Superior temporal gyrus (tissue), 1 donor: Measurements from ENCODE around the gene OPHN1.

ENCODE experiments used
- DNase-seq: peaks from one replicate; pipeline ENCODE4 v3.0.0-alpha.2; 2016; ENCODE audit errors: extremely low spot score

Gene OPHN1

DNA sequence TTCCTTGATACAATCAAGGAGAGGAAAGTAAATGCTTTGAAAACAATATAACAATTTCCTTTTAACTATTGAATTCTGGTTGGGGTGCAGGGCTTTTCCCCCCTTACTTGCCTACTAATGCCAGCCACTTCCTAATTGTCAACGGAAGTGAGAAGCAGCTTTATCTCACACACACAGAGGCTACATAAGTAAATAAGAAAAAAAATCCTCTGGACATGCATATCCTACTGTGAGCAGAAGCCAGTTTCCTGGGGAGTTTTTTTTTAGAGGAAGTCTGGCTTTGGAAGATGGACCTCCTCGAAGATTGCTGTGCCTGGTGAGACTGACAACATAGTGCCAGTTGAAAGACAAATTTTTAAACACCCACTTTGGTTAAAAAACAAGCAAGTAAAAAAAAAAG lies 180.6 kb downstream of the OPHN1 start:
- no peak for DNase-seq

DNA sequence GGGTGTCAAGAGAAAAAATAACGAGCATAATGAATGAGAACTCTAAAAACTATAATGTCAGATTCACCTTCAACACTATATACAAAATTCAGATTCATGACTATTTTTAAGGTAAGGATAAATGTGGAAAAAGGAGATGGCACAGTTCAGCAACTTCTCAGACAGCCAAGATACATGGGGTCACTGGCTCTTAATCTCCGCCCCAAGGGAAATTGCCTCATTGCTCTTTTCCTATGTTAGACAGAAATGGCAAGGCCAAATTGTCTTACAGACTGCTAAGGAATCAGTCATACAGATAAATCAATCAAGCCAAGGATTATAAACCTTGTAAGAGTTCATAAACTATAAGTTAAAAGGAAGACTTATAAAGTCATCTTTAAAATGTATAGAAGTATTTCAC lies 183.4 kb downstream of the OPHN1 start:
- DNase-seq: no peak

DNA sequence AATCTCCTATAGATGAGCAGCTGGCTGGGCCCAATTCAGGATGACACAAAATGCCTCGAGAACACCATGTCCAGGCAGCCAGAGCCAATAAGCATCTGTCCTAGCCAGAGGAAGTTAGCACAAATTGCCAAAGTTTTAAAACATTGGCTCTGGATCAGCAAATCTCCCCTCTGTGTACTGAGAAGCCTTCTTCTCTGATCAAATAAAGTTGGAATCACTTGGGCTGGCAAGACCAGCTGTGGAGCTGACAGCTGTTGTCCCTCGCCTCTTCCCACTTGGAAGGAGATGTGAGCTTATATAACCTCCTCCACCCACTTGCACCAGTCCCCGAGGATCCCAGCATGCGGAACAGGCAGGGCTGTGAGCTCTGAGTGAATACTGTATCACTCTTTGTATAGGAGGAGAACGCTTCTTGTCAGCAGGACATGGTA lies 183.9 kb downstream of the OPHN1 start:
- peak; percentile 49 for DNase-seq

DNA sequence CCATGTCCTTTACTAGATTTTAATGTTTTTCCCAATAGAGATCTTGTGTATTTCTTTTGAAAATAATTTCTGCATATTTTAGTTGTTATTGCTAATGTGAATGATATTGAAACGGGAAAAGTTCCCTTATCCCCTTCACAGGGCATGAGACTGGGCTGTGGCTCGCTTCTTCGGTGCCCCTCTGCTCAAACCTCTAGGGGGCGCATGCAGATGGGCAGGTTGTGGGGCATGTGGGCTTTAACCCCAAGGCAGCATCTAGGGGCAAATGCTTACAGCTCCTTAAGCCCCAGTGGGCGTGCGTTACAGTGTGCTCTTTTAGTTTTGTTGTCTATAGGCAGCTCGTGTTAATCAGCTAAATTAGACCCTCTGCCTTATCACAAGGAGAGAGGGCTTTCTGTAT lies 194.7 kb downstream of the OPHN1 start:
- no peak for DNase-seq

DNA sequence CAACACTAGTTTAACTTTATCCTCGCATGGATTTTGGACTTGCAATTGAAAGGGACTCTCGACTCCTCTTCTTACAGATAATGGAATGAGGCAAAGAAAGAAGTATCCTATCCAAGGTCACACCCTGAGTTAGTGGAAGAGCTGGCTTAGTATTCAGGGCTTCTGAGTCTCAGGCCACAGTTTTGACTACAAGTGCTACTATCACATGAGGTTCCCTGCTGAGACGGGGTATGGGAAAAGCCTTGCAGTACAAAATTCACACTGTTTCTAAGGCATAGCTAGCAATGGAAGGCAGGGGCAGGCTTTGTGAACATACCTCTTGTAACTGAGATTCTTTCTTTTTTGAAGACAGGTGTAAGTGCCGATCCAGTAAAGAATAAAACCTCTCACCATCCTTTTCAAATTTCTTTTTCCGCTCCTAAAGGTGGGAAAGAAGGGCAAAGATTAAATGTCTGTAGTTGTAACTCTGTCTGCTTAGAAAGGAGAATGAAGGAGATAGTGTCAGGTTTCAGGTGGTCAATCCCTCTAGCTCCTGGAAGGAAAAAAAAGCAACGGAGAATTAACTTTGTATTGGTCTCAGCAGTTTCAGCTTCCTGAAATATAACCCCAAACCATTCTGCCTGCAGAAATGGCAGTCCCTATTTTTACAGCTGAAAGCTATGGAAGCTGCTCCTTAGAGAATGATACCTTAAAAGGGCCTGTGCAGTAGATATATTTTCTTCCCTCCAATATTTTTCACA lies 199.0 kb downstream of the OPHN1 start:
- DNase-seq: no peak

DNA sequence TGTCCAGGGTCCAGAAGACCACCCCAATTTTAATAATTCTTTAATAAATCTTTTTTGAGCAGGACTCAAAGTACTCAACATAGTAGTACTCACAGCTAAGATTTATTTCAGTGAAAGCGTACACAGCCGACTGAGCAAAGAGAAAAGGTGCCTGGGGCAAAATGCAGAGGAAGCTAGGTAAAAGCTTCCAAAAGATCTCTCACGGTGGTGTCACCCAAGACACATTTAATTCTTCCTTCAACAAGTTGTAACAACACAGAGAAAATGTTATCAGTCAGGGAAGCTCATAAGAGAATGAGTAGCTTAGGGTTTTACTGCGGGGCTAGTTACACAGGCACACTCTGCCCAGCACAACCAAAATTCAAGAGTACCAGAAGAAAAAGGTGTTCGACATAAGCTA lies 201.1 kb downstream of the OPHN1 start:
- no peak for DNase-seq

DNA sequence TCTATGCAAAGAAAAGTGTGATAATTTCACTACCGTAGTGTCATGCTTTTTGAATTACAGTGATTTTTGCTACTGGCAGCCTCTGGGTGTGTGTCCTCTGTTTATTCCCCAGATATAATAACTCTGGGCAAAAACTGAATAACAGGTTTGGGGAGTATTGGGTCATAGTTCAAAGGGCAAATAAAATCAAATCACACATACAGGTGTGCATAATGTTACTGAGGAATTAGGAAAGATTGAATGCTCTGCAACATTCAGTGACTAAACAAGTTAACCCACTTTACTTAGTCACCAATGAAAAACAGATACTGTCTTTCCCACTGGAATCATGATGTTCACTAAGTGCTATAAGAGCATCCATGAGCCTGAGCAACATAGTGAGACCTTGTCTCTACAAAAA lies 224.3 kb downstream of the OPHN1 start:
- DNase-seq: no peak

DNA sequence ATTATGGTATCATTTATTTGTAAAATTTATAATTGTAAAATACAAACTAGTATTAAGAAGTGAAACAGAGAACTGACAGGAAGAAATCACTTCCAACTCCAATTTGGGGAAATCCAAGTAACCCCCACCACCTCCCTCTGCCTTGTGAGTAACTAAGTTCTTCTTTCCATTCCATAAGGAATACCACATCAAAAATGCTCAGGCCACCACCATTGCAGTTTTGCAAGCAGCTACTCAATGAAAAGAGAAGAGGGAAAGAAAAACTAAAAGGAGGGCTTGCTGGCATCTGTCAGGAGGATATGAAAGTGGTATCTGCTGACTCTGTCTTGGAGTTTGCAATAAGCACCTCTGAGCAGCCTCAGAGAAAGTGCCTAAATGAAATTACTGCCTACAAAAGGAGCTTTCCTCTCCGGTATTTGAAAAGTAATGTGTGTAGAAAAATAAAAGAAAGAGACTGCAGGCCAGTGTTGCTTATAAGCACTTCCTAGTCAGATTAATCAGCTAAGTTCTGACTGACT lies 228.7 kb downstream of the OPHN1 start:
- DNase-seq: no peak

DNA sequence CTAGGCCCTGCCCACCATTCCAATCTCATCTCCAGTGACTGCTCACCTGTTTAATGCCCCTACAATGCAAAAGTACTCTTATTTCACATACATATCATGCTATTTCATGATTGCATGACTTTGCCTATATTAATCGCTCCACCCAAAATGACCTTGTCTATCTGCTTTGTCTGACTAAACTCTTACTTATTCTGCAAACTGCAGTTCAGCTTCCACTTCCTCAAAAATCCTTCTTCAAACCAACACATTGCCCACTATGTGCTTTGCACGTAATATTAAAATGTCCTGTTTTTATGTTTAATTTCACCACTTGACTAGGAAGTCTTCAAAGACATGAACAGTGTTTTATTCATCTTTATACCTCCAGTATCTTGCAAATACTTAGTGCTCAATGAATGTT lies 229.6 kb downstream of the OPHN1 start:
- no peak for DNase-seq

DNA sequence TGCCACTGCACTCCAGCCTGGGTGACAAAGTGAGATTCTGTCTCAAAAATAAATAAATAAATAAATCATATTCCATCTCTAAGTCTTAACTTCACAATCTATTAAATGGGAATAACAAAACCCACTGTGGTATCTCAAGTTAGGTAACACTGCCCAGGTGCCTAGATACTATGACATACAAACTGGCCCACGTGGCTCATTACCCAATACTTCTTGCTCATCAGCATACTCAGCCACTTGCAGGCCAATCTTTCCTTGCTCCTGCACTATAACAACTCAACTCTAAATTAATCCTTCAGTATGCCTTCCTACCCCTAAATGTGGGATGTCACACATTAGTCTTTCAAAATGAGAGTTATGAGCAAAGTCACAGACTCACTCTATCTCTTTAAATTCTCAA lies 230.1 kb downstream of the OPHN1 start:
- DNase-seq: no peak

DNA sequence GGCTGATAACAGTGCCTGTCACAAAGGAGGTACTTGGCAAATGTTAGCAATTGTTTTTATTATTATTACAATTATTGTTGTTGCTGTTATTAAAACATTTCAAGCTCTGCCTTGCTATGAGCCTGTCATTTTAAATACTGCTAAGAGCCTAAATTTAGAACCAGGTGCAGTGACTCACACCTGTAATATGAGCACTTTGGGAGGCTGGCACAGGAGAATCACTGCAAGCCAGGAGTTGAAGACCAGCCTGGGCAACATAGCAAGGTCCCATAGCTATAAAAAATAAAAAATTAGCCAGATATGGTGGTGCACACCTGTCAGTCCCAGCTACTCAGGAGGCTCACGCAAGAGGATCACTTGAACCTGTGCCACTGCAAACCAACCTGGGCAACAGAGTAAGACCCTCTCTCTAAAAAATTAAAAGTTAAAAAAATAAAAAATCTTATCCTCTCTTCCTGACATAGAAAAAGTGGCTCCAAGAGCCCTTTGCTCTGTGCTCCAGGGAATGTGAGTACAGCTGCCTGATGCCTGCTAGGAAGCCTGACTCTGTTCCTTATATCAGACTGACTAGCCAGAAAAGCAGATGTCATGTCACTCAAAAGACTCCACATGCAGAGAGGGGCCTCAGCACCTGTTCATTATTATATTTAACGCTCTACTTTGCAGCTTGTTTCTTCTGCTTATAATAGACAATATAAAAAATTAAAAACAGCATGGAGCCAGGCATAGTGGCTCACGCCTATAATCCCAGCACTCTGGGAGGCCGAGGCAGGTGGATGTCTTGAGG lies 234.0 kb downstream of the OPHN1 start:
- DNase-seq: no peak

DNA sequence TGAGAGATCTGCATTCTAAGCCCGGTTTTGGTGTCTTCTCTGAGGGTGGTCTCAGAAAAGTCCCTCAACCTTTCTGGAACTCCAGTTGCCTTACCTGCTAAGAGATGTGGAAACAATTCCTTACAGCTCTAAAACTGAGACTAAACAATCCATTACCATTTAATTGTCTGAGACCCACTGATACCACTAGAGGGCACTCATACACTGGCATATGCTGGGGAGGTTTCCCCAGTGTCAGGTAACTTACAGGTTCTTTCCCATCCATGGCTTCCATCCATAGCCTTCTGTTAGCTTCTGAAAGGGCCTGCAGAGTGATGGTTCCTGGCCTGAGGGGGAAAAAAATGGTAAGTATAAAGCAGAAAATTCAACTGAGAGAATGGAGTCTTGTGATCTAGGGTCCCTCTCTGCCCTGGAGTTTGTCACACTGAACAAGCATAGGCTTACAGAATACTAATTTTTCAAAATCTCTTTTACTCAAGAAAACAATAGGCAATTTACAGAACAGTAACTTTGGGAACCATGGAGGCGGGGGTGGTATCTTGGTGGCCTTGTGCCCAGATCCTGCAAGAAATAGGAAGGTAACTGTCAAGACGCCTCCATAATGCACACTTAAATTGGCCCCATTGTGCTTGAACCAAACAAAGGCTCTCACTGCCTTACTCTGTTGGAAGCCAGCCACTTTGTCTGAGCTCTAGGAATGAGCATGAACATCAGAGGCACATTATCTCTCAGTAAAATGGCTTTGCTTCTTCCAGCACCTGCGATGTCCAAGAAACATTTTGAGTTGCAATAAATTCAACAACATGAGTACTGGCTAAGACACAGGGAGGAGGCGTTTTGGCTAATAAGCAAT lies 236.1 kb downstream of the OPHN1 start:
- DNase-seq: peak; percentile 82

DNA sequence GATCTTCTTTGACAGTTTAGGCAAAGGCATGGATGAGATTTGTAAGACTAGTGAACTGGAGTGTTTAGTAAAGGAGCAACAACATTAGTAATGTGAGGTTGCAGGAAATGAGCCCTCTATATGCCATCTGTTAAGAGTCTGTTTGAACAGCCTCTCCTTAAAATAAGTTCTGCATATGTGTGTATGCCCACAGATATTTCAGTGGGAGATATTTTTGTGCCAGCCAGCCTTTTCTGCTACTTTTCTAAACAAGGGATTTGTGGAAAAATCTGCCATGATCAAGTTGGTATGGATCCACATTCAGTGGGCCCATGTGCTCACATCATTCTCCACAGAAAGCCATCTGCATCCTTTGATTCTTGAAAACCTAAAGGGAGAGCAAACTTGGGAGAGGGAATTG lies 237.7 kb downstream of the OPHN1 start:
- peak; percentile 23 for DNase-seq

DNA sequence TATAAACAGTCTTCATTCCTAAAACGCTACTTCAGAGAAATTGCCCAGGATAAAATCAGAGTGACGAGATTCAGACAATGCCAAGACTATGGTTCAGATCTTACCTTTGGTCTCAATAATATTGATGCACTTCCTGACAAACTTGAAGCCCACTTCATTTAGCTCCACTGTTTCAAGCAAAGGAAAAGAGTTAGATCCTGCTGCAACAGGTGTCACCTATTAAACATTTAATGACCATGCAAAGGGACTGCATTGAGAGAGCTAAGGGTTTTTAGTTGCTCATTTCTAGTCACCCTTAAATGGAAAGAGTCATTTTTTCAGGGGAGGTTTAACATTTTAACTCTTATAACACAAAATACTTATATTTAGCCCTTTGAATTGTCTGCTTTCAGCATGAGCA lies 239.5 kb downstream of the OPHN1 start:
- no peak for DNase-seq

DNA sequence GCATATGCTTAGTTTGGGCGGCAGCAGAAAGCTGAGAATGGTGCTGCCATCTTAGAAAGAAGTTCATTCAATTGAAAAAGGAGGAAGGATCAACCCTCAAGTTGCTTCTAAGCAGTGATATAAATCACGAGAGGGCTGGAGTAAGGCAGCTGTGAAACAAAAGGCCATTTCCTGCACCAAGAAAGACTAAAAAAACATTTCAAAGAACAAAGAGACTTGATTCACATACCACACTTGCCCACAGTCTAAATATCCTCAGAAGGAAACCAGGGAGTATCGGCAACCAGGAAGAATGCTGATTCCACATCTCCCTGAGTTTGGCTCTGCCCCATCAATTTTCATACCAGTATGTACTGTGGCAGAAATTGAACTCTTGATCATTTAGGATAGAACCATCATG lies 240.1 kb downstream of the OPHN1 start:
- DNase-seq: no peak

DNA sequence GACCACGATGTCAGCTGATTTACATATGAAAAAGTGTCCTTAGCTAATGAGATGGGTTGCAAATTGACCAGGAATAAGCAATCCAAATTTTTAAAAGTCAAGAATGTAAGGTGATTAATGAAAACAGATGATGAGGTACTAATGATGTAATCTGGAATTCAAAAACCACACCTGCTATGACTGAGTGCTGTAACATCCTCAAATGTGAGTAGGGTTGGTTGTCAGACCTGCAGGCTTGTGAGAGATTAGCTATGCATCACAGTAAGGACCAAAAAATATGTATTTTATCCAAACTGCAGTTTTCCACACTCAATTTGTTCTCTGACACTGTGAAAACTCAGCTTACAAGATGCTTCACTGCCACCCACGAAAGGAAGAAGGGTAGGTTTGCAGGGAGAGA lies 242.5 kb downstream of the OPHN1 start:
- no peak for DNase-seq

DNA sequence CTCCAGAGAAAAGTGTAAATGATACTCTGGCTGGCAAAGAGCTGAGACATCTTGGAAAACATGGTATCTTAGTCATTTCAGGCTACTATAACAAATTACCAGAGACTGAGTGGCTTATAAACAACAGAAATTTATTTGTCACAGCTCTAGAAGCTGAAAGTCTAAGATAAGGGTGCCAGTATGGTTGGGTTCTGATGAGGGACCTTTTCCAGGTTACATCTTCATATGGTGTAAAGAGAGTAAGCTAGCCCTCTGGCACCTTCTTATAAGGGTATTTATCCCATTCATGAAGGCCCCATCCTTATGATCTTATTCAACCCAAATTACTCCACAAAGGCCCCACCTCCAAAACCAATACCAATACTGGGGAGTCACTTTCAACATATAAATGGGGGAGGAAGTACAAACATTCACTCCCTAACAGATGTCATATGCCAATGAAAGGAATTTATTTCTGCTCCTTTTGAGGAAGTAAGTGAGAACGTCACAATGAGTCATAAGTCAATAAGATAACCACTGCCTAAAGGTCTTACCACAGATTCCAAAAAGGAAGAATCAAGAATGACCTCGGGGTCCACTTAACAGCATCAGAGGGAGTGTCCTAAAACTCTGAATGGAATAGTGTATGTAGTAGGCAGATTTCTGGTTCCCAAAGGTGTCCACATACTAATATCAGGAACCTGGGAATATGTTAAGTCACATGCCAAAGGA lies 246.6 kb downstream of the OPHN1 start:
- DNase-seq: no peak

DNA sequence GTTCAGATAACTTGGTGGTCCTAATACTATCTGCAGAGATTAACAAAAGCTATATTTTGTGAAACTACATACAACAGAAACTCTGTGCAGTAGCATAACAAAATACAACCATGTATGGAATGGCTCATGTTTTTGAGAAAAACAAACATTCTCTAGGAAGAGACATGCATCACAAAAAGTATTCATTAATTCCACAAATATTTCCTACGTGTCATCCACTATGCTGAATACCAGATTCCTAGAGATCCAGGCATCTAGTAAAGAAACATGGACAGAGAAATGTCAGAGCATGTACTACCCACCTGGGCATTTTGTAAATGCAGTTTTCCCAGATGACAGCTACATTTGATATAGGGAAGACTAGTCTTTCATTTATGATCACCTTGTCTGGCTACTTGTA lies 248.1 kb downstream of the OPHN1 start:
- no peak for DNase-seq

DNA sequence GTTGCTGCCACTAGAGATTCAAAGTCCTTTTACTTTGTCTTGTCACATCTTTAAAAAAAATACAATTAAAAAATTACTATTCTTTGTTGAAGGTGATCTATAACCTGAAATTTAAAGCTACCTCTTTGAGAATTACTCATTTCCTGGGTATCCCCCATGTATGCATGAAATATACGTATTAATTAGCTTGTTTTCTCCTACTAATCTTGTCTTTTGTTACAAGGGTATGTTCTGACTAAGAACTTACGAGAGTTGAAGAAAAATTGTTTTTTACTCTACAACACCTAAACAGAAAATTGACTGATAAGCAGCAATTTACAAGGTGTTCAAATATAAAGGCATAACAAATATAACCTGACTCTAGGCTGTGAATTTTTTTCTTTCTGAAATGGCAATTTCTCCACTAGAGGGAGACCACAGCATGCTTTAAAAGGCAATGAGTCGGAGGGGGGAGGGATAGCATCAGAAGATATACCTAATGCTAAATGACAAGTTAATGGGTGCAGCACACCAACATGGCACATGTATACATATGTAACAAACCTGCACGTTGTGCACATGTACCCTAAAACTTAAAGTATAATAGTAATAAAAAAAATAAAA lies 249.6 kb downstream of the OPHN1 start:
- DNase-seq: peak; percentile 35

DNA sequence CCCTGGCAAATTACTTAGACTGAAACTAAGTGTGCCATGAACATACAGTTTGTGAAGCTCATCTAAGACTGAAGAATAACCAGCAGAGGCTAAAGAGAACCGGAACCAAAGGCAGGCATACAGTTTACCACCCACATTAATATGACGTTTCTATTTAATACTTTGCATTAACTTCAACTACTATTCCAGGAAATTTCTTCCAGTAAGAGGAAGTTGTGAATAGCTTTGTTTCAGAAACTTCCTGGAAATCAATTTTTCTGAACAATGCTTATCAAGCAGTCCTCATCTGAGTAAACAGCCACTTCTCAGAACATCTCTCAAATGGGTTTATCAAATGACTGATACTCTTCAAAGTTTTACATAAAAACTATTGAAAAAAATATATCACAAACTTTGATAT lies 252.7 kb downstream of the OPHN1 start:
- DNase-seq: no peak

DNA sequence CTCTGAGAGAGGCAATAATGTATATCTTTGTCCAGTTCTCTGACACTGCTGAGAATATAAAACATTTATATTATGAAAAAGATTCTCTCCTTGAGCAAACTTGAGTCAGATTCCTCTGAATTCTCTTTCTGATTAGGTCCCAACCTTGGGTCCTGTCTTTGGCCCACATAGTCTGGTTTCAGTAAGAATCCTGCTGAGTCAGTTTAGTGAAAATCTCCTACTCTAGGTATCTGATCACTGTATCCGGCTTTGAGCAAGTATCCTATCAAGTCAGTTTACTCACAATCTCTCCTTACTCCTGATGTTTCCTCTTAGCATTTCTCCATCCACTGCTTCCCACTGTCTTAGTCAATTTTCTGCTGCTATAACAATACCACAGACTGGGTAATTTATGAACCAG lies 253.9 kb downstream of the OPHN1 start:
- no peak for DNase-seq
